ENCODE measurements around the gene SFXN2.

DNA sequence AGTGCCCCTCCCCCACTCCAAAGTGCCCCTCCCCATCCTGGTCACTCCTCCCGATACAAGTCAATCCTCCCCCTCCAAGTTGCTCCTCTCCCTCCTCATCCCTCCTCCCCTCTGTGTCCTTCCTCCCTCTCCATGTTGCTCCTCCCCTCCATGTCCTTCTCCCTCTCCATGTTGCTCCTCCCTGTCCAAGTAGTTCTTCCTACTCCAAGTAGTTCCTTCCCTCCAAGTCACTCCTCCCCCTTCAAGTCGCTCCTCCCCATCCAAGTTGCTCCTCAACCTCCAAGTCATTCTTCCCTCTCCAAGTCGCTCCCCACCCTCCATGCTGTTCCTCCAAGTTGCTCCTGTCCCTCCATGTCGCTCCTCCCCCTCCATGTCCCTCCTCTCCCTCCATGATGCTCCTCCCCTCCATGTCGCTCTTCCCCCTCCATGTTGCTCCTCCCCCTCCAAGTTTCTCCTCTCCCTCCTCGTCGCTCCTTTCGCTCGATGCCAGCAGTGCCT lies 20.7 kb downstream of the SFXN2 start:
- TF ChIP-seq, protein P1, sequence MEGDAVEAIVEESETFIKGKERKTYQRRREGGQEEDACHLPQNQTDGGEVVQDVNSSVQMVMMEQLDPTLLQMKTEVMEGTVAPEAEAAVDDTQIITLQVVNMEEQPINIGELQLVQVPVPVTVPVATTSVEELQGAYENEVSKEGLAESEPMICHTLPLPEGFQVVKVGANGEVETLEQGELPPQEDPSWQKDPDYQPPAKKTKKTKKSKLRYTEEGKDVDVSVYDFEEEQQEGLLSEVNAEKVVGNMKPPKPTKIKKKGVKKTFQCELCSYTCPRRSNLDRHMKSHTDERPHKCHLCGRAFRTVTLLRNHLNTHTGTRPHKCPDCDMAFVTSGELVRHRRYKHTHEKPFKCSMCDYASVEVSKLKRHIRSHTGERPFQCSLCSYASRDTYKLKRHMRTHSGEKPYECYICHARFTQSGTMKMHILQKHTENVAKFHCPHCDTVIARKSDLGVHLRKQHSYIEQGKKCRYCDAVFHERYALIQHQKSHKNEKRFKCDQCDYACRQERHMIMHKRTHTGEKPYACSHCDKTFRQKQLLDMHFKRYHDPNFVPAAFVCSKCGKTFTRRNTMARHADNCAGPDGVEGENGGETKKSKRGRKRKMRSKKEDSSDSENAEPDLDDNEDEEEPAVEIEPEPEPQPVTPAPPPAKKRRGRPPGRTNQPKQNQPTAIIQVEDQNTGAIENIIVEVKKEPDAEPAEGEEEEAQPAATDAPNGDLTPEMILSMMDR (IDR thresholded peaks at IDR 0.05; ENCODE audit: insufficient read depth, low read depth, low read length), result no peak
- TF ChIP-seq EZH2 (IDR thresholded peaks at IDR 0.05; ENCODE audit: insufficient read depth, low read length), result no peak
